B cell (primary cell): ENCODE measurements around the gene SYTL4. TPM values are rescaled to one million over a fixed set of nuclear protein-coding genes. Genes with fewer than 3 reads are reported as not detected.

Experiments used
- ATAC-seq: fragments of 200-7000 bp; cut with Tn5 transposase; one replicate; pipeline ENCODE4 v1.10.0; 2021; ENCODE audit warnings: low read depth, mild to moderate bottlenecking, moderate number of reproducible peaks, moderate library complexity
- CTCF ChIA-PET: fragments of 350-600 bp; sonication (Branson Sonifier 250); formaldehyde crosslinking; loops from one replicate; lab custom pipeline; 2021; ENCODE audit warnings: antibody characterized with exemption, inconsistent platforms; lab: Charles Lee
- POLR2A ChIA-PET: fragments of 350-600 bp; sonication (Branson Sonifier 250); formaldehyde crosslinking; loops from one replicate; lab custom pipeline; 2021; ENCODE audit warnings: antibody characterized with exemption; lab: Charles Lee
- DNase-seq: peaks from one replicate; pipeline ENCODE4 v3.0.0; 2013
- H2AFZ ChIP-seq: 2 replicates; pipeline ENCODE4 v1.6.1; 2012; ENCODE audit warnings: mild to moderate bottlenecking, low read depth, low read length; ENCODE audit not compliant: insufficient read depth, poor library complexity, severe bottlenecking
- H3K27ac ChIP-seq, 2 donors: 1 replicate in 1 of 2; 2 replicates in 1 of 2; pipeline ENCODE4 v1.5.1; 2012 to 2013; ENCODE audit warnings: low read length in 2 of 2, mild to moderate bottlenecking in 2 of 2, moderate library complexity in 1 of 2
- H3K27me3 ChIP-seq, 4 experiments: fragments of 200-600 bp in 1 of 4; sonication (generic) in 1 of 4; replicated peaks in 1 of 4; 1 replicate in 2 of 4; 2 replicates in 2 of 4; pipeline versions ENCODE4 v1.6.1 to v1.7.0; 2013 to 2016; ENCODE audit warnings: low read length in 3 of 4, mild to moderate bottlenecking in 2 of 4, mixed read lengths in 1 of 4, moderate library complexity in 1 of 4; ENCODE audit not compliant: insufficient read depth in 4 of 4, control insufficient read depth in 3 of 4; ENCODE audit errors: control extremely low read depth in 1 of 4
- H3K36me3 ChIP-seq, 2 experiments: replicated peaks in 1 of 2; 1 replicate in 1 of 2; 2 replicates in 1 of 2; pipeline versions ENCODE4 v1.6.1 to v1.7.1; 2013; ENCODE audit warnings: low read length in 1 of 2; ENCODE audit not compliant: insufficient read depth in 2 of 2, control insufficient read depth in 1 of 2; ENCODE audit errors: control extremely low read depth in 1 of 2, extremely low read depth in 1 of 2
- H3K4me1 ChIP-seq, 2 donors: fragments of 200-600 bp in 1 of 2; sonication (generic) in 1 of 2; 1 replicate in 1 of 2; 2 replicates in 1 of 2; pipeline versions ENCODE4 v1.5.1 to v1.6.1; 2013 to 2017; ENCODE audit warnings: low read length in 2 of 2; ENCODE audit not compliant: control insufficient read depth in 2 of 2, insufficient read depth in 2 of 2
- H3K4me2 ChIP-seq: replicated peaks from 2 replicates; pipeline ENCODE3; 2012; ENCODE audit warnings: mild to moderate bottlenecking, low read depth, low read length; ENCODE audit not compliant: poor library complexity, severe bottlenecking
- H3K4me3 ChIP-seq, 5 experiments: fragments of 200-600 bp in 1 of 5; sonication (generic) in 1 of 5; 1 replicate in 3 of 5; 2 replicates in 2 of 5; pipeline versions ENCODE4 v1.5.1 to v1.7.0; 2011 to 2016; ENCODE audit warnings: low read length in 4 of 5, mild to moderate bottlenecking in 4 of 5, low read depth in 2 of 5, control low read depth in 1 of 5, moderate library complexity in 1 of 5; ENCODE audit not compliant: insufficient read depth in 1 of 5; ENCODE audit errors: control extremely low read depth in 1 of 5, extremely low read depth in 1 of 5
- H3K79me2 ChIP-seq: fragments of 200-600 bp; sonication (generic); one replicate; pipeline ENCODE4 v1.6.0; 2016; ENCODE audit warnings: low read length; ENCODE audit not compliant: control insufficient read depth, insufficient read depth
- H3K9ac ChIP-seq: fragments of 200-600 bp; sonication (generic); 2 replicates; pipeline ENCODE4 v1.6.1; 2017; ENCODE audit warnings: mild to moderate bottlenecking, low read length, moderate library complexity
- H3K9me3 ChIP-seq, 3 donors: one replicate each; pipeline versions ENCODE4 v1.6.1 to v1.7.1; 2013; ENCODE audit warnings: low read length in 2 of 3; ENCODE audit not compliant: control insufficient read depth in 2 of 3, insufficient read depth in 1 of 3; ENCODE audit errors: control extremely low read depth in 1 of 3
- H4K20me1 ChIP-seq: 2 replicates; pipeline ENCODE4 v1.6.0; 2012; ENCODE audit warnings: mild to moderate bottlenecking, low read length; ENCODE audit not compliant: insufficient read depth, control insufficient read depth, poor library complexity, severe bottlenecking
- H3K27ac Mint-ChIP-seq: one replicate; pipeline ENCODE4 v1.8.0; 2021; ENCODE audit warnings: mixed read lengths
- H3K27me3 Mint-ChIP-seq: one replicate; pipeline ENCODE4 v1.8.0; 2021; ENCODE audit warnings: mixed read lengths
- H3K4me1 Mint-ChIP-seq: one replicate; pipeline ENCODE4 v1.8.0; 2021; ENCODE audit warnings: mixed read lengths
- H3K4me3 Mint-ChIP-seq: one replicate; pipeline ENCODE4 v1.8.0; 2021; ENCODE audit warnings: mixed read lengths
- H3K9me3 Mint-ChIP-seq: one replicate; pipeline ENCODE4 v1.8.0; 2022; ENCODE audit warnings: mixed read lengths; ENCODE audit not compliant: insufficient read depth
- CTCF ChIP-seq: fragments of 200-600 bp; IDR thresholded peaks from one replicate; pipeline ENCODE4 v1.8.0; 2022; ENCODE audit warnings: antibody characterized with exemption, mild to moderate bottlenecking
- EZH2 ChIP-seq: IDR thresholded peaks from 2 replicates; pipeline ENCODE4 v1.6.1; 2012; ENCODE audit warnings: borderline replicate concordance, low read depth, mild to moderate bottlenecking, moderate library complexity, low read length; ENCODE audit not compliant: insufficient read depth, poor library complexity, severe bottlenecking
- WGBS: methylation state at CpG from one replicate; pipeline ENCODE4 v1.1.5; 2013; ENCODE audit warnings: missing lambda C conversion rate; ENCODE audit not compliant: insufficient coverage; 5-methylcytosine and 5-hydroxymethylcytosine counted together
- intact Hi-C: fragments of 100-400 bp; cut with micrococcal nuclease; formaldehyde crosslinking; loops from one replicate; pipeline ENCODE4 v1.10.0; 2022
- polyA plus RNA-seq: library from polyadenylated mRNA; depleted of rRNA; stranded (reverse); fragments of >200 nt; gene quantifications from 2 replicates; pipeline ENCODE4 v1.2.3, GENCODE V29; 2012
- total RNA-seq, 2 donors: library from RNA; stranded (reverse); fragments of 120-200 nt in 1 of 2; gene quantifications; 1 replicate in 1 of 2; 2 replicates in 1 of 2; pipeline versions ENCODE4 v1.2.3 to v1.2.4, GENCODE V29; 2013 to 2022

Gene SYTL4
- total and polyA plus RNA-seq, 2 donors (not counting 1 experiment from before 2014, with no cell fraction given) = 0.16 TPM; not detected in 1

- H3K79me2 ChIP-seq = no peaks in the 10 kb centered on the region
- no peak for DNase-seq
- CTCF ChIA-PET = interaction anchor here (1.2 to 2.6 kb wide), 6 partner anchors 9 to 124 kb away, joined by 3 to 22 read pairs (median 8); no protein-coding TSS in a partner anchor
- Mint-ChIP-seq H3K4me3 (peak overlapping the region; percentile 96), H3K4me1 (peaks cover 8% of the 10 kb centered on the region), H3K27ac (no peak overlapping the region), H3K9me3 (no peaks in the 10 kb centered on the region), H3K27me3 (peaks cover 14% of the 10 kb centered on the region)
- H3K27ac ChIP-seq = no peak overlapping the region
- H3K36me3 ChIP-seq = no peaks in the 10 kb centered on the region
- H3K4me2 ChIP-seq = peak overlapping the region; percentile 68
- intact Hi-C loops = loop anchor here (1.0 kb wide), 2 partner anchors 21 to 124 kb away; no protein-coding TSS in a partner anchor
- no peak for TF ChIP-seq EZH2
- no peaks in the 10 kb centered on the region for H4K20me1 ChIP-seq
- 68% methylated on average over 6 of the region's 8 CpGs for WGBS
- POLR2A ChIA-PET = no interaction called here
- H3K4me1 ChIP-seq = peaks cover 6% of the 10 kb centered on the region in 2 donors
- H2AFZ ChIP-seq = peak overlapping the region; percentile 48
- H3K4me3 ChIP-seq = peak overlapping the region in 1 of 5 experiments; percentile 32
- H3K27me3 ChIP-seq = peaks cover 0 to 19% (median 12%) of the 10 kb centered on the region in 4 experiments
- no peak for ATAC-seq
- no peak overlapping the region for H3K9ac ChIP-seq
- peaks cover 0 to 6% (median 0%) of the 10 kb centered on the region in 3 donors for H3K9me3 ChIP-seq
Measured at GRCh38 chrX:100635989-100636320, 96.0 kb downstream of the SYTL4 start.

GRCh38 chrX:100635040-100635439 lies 96.9 kb downstream of the SYTL4 start:
- Mint-ChIP-seq H3K27me3 (peaks cover 11% of the 10 kb centered on the region), H3K4me1 (peaks cover 8% of the 10 kb centered on the region), H3K9me3 (no peaks in the 10 kb centered on the region), H3K4me3 (no peak overlapping the region), H3K27ac (no peak overlapping the region)
- ChIA-PET CTCF (interaction anchor here (0.9 to 1.4 kb wide), 2 partner anchors 20 to 125 kb away, joined by 3 to 4 read pairs; no protein-coding TSS in a partner anchor), POLR2A (no interaction called here)
- peaks cover 0 to 19% (median 12%) of the 10 kb centered on the region in 4 experiments for H3K27me3 ChIP-seq
- peaks cover 0 to 6% (median 0%) of the 10 kb centered on the region in 3 donors for H3K9me3 ChIP-seq
- no peak for ATAC-seq
- H3K4me3 ChIP-seq = no peak overlapping the region
- H3K27ac ChIP-seq = no peak overlapping the region
- no peaks in the 10 kb centered on the region for H3K36me3 ChIP-seq
- no peak overlapping the region for H3K4me2 ChIP-seq
- H3K4me1 ChIP-seq = peaks cover 6% of the 10 kb centered on the region in 2 donors
- intact Hi-C loops = no loop called here
- no CpG with 5 or more reads among the region's 5 CpGs for WGBS
- no peak for DNase-seq
- no peaks in the 10 kb centered on the region for H4K20me1 ChIP-seq
- H3K79me2 ChIP-seq = no peaks in the 10 kb centered on the region
- H2AFZ ChIP-seq = no peak overlapping the region
- H3K9ac ChIP-seq = no peak overlapping the region
- TF ChIP-seq EZH2 (no peak), CTCF (no peak)
